C4-2B (cell line): ENCODE data around the gene OTP.

Experiments
- CTCF ChIP-seq: fragments of 450-650 bp; conservative IDR thresholded peaks from 2 replicates; pipeline ENCODE4 v1.5.1; 2017; ENCODE audit warnings: mild to moderate bottlenecking
- ZFX ChIP-seq: fragments of 450-650 bp; IDR thresholded peaks from 2 replicates; pipeline ENCODE4 v1.6.1; 2017

- TF ChIP-seq CTCF, result no peak
- TF ChIP-seq ZFX, result no peak
Observed at GRCh38 chr5:77632526-77633206, 5.8 kb downstream of the OTP start.
